Ovary (tissue), 3 donors: Measurements from ENCODE around the gene TRMT44.

ENCODE experiments used
- CTCF ChIP-seq, 3 donors: fragments of 450-650 bp in 2 of 3; fragments of 200-600 bp in 1 of 3; IDR thresholded peaks; one replicate each; pipeline versions ENCODE4 v1.5.1 to v1.8.0; 2016 to 2022; ENCODE audit warnings: antibody characterized with exemption in 3 of 3, mild to moderate bottlenecking in 1 of 3
- POLR2A ChIP-seq: fragments of 450-650 bp; IDR thresholded peaks from one replicate; pipeline ENCODE4 v1.6.1; 2017; ENCODE audit warnings: antibody characterized with exemption, mild to moderate bottlenecking, moderate library complexity
- donor health status: DM: no; HTN: no; CAD: no.

GRCh38 chr4:8427761-8428287, 12.8 kb upstream of the TRMT44 start:
- TF ChIP-seq POLR2A (no peak), CTCF (IDR thresholded peaks at IDR 0.05) (no peak)
